K562 (cell line): ENCODE data around the gene SH3BP5L. TPM values are rescaled to one million over a fixed set of nuclear protein-coding genes. Genes with fewer than 3 reads are reported as not detected.
A peak's percentile ranks its signal among the peaks of the same experiment; 100 is the strongest.

Experiments
- FOXP1 ChIP-seq: sonication (generic); formaldehyde crosslinking; IDR thresholded peaks from 2 replicates; pipeline ENCODE4 v1.8.0; 2022; ENCODE audit warnings: mild to moderate bottlenecking, missing genetic modification reagents
- HNRNPUL1 ChIP-seq: fragments of 200-400 bp; formaldehyde crosslinking; IDR thresholded peaks from 2 replicates; pipeline ENCODE4 v1.6.1; 2017; ENCODE audit warnings: low read length
- MAFG ChIP-seq: fragments of 450-650 bp; conservative IDR thresholded peaks from 2 replicates; pipeline ENCODE4 v1.6.1; 2016; ENCODE audit warnings: missing genetic modification characterization, missing compliant biosample characterization
- MTA2 ChIP-seq: fragments of 450-650 bp; IDR thresholded peaks from 2 replicates; pipeline ENCODE4 v1.6.1; 2016; ENCODE audit warnings: low read depth
- MTA3 ChIP-seq: fragments of 450-650 bp; formaldehyde crosslinking; IDR thresholded peaks from 2 replicates; pipeline ENCODE4 v1.6.1; 2017; ENCODE audit warnings: mild to moderate bottlenecking, borderline replicate concordance
- MYC ChIP-seq, 2 experiments: fragments of 250-450 bp in 1 of 2; sonication (Bioruptor Pico) in 1 of 2; IDR thresholded peaks; 2 replicates each; pipeline versions ENCODE4 v1.5.1 to v1.6.1; 2012 to 2021; ENCODE audit warnings: low read depth in 2 of 2, borderline replicate concordance in 1 of 2, improper control_type of control experiment in 1 of 2, low read length in 1 of 2, mild to moderate bottlenecking in 1 of 2, moderate library complexity in 1 of 2
- TAF9B ChIP-seq: fragments of 450-650 bp; IDR thresholded peaks from 2 replicates; pipeline ENCODE4 v1.6.1; 2018; ENCODE audit warnings: mild to moderate bottlenecking; ENCODE audit not compliant: partially characterized antibody
- ZC3H4 ChIP-seq: sonication (generic); formaldehyde crosslinking; IDR thresholded peaks from 2 replicates; pipeline ENCODE4 v1.9.0; 2021; ENCODE audit warnings: missing genetic modification reagents, borderline replicate concordance
- ZNF134 ChIP-seq: fragments of 250-450 bp; sonication (Bioruptor Pico); conservative IDR thresholded peaks from 2 replicates; pipeline ENCODE4 v1.4.0; 2020
- ZNF507 ChIP-seq: conservative IDR thresholded peaks from 2 replicates; pipeline ENCODE4 v1.6.1; 2017; ENCODE audit warnings: missing genetic modification characterization, missing compliant biosample characterization
- ZZZ3 ChIP-seq: fragments of 450-650 bp; IDR thresholded peaks from 2 replicates; pipeline ENCODE4 v1.6.1; 2016; ENCODE audit warnings: antibody characterized with exemption, mild to moderate bottlenecking, moderate library complexity
- polyA plus RNA-seq, 8 experiments: library from polyadenylated mRNA; depleted of rRNA in 4 of 8; stranded (reverse) in 5 of 8; unstranded in 3 of 8; fragments of >200 nt; fragmentation: Nextera tagmentation in 2 of 8; fragmentation: Illumina TruSeq in 1 of 8; extraction: Ambion mirVana in 2 of 8; extraction: Trizol in 1 of 8; gene quantifications; 2 replicates each; pipeline versions ENCODE4 v1.2.1 to v1.2.3, GENCODE V29; 2011 to 2014; ENCODE audit warnings: inconsistent platforms in 1 of 8, missing spikeins in 1 of 8
- total RNA-seq, 7 experiments: library from RNA; depleted of rRNA in 6 of 7; stranded (reverse); fragments of >200 nt in 6 of 7; fragmentation: Illumina TruSeq in 2 of 7; extraction: Trizol in 2 of 7; gene quantifications; 2 replicates each; pipeline versions ENCODE4 v1.2.1 to v1.2.3, GENCODE V29; 2011 to 2021; ENCODE audit warnings: low replicate concordance in 1 of 7
- TF ChIP-seq, protein P1 (sequence below), 2 experiments: fragments of 450-650 bp in 1 of 2; IDR thresholded peaks; 2 replicates each; pipeline ENCODE4 v1.6.1; 2011 to 2017; ENCODE audit warnings: low read depth in 2 of 2, antibody characterized with exemption in 1 of 2, borderline replicate concordance in 1 of 2, low read length in 1 of 2, mild to moderate bottlenecking in 1 of 2, mixed read lengths in 1 of 2; ENCODE audit not compliant: control insufficient read depth in 1 of 2
- TF ChIP-seq, protein P2 (sequence below): fragments of 450-650 bp; formaldehyde crosslinking; conservative IDR thresholded peaks from 2 replicates; pipeline ENCODE4 v1.4.0; 2022; ENCODE audit warnings: mild to moderate bottlenecking, missing genetic modification characterization
- TF ChIP-seq, protein P3 (sequence below): fragments of 450-650 bp; IDR thresholded peaks from 2 replicates; pipeline ENCODE4 v1.6.1; 2016; ENCODE audit warnings: mild to moderate bottlenecking
- TF ChIP-seq, protein P4 (sequence below): fragments of 450-650 bp; conservative IDR thresholded peaks from 2 replicates; pipeline ENCODE4 v1.6.1; 2016; ENCODE audit warnings: missing genetic modification characterization, low read depth, mild to moderate bottlenecking, control low read depth, missing compliant biosample characterization

Gene SH3BP5L
- total and polyA plus RNA-seq, 9 of the 15 experiments (the other 6 are each of a cell fraction or from before 2014, with no cell fraction given), result 1.9 to 26.5 (median 15.8) TPM

DNA sequence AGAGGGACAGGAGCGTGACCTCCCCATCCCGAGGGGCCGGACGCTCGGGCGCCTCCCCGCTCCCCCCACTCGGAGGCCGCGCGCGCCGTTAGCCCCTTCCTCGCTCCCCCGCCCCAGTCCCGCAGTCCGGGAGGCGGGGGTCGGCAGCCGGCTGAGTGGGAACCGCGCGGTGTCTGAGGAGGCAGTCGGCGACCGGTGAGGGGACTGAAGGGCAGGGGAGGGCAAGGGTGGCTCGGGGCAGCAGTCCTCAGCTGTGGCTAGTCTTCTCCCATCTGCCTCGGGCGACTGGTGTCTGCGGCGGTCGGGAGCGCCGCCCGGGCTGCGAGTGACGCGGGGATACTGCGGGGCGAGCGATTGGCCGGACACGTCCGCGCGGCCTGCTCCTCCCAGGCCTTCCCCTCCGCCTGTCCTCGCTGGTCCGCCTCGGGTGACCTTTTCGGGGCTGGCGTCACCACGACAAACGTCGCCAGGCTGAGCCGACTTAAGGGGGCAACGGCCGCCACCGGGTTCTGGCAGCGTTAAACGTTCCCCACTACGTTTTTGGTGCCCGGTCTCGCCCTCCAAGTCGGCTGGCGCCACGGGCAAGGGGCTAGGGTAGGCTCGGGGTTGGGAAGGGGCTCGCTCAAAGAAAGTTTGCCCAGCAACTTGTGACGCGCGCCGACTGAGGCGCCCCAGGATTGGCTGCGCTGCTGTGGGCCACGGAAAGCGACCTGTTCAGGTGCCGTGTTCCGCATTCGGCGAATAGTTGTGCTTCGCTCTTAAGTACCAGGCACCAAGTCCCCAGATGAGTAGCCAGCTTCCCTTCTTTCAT, 12.8 kb upstream of the SH3BP5L start (continued):
- TF ChIP-seq, protein P1, sequence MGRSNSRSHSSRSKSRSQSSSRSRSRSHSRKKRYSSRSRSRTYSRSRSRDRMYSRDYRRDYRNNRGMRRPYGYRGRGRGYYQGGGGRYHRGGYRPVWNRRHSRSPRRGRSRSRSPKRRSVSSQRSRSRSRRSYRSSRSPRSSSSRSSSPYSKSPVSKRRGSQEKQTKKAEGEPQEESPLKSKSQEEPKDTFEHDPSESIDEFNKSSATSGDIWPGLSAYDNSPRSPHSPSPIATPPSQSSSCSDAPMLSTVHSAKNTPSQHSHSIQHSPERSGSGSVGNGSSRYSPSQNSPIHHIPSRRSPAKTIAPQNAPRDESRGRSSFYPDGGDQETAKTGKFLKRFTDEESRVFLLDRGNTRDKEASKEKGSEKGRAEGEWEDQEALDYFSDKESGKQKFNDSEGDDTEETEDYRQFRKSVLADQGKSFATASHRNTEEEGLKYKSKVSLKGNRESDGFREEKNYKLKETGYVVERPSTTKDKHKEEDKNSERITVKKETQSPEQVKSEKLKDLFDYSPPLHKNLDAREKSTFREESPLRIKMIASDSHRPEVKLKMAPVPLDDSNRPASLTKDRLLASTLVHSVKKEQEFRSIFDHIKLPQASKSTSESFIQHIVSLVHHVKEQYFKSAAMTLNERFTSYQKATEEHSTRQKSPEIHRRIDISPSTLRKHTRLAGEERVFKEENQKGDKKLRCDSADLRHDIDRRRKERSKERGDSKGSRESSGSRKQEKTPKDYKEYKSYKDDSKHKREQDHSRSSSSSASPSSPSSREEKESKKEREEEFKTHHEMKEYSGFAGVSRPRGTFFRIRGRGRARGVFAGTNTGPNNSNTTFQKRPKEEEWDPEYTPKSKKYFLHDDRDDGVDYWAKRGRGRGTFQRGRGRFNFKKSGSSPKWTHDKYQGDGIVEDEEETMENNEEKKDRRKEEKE (IDR thresholded peaks at IDR 0.05; ENCODE audit: borderline replicate concordance in 1 of 2, control insufficient read depth in 1 of 2, low read depth in 2 of 2, low read length in 1 of 2), result peak in 1 of 2 experiments; percentile 37; a peak in 1 of 4 replicates
- no peak for TF ChIP-seq ZNF507
- TF ChIP-seq ZNF134 (CRISPR knock-in tag), result peak; percentile 85
- TF ChIP-seq, protein P2, sequence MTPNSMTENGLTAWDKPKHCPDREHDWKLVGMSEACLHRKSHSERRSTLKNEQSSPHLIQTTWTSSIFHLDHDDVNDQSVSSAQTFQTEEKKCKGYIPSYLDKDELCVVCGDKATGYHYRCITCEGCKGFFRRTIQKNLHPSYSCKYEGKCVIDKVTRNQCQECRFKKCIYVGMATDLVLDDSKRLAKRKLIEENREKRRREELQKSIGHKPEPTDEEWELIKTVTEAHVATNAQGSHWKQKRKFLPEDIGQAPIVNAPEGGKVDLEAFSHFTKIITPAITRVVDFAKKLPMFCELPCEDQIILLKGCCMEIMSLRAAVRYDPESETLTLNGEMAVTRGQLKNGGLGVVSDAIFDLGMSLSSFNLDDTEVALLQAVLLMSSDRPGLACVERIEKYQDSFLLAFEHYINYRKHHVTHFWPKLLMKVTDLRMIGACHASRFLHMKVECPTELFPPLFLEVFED (CRISPR knock-in tag), result peak; percentile 87
- peak; percentile 98 for TF ChIP-seq FOXP1 (CRISPR knock-in tag)
- TF ChIP-seq MAFG, result no peak
- TF ChIP-seq MTA2, result no peak
- no peak for TF ChIP-seq HNRNPUL1
- TF ChIP-seq, protein P3, sequence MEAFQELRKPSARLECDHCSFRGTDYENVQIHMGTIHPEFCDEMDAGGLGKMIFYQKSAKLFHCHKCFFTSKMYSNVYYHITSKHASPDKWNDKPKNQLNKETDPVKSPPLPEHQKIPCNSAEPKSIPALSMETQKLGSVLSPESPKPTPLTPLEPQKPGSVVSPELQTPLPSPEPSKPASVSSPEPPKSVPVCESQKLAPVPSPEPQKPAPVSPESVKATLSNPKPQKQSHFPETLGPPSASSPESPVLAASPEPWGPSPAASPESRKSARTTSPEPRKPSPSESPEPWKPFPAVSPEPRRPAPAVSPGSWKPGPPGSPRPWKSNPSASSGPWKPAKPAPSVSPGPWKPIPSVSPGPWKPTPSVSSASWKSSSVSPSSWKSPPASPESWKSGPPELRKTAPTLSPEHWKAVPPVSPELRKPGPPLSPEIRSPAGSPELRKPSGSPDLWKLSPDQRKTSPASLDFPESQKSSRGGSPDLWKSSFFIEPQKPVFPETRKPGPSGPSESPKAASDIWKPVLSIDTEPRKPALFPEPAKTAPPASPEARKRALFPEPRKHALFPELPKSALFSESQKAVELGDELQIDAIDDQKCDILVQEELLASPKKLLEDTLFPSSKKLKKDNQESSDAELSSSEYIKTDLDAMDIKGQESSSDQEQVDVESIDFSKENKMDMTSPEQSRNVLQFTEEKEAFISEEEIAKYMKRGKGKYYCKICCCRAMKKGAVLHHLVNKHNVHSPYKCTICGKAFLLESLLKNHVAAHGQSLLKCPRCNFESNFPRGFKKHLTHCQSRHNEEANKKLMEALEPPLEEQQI, result no peak
- TF ChIP-seq ZZZ3, result no peak
- TF ChIP-seq, protein P4, sequence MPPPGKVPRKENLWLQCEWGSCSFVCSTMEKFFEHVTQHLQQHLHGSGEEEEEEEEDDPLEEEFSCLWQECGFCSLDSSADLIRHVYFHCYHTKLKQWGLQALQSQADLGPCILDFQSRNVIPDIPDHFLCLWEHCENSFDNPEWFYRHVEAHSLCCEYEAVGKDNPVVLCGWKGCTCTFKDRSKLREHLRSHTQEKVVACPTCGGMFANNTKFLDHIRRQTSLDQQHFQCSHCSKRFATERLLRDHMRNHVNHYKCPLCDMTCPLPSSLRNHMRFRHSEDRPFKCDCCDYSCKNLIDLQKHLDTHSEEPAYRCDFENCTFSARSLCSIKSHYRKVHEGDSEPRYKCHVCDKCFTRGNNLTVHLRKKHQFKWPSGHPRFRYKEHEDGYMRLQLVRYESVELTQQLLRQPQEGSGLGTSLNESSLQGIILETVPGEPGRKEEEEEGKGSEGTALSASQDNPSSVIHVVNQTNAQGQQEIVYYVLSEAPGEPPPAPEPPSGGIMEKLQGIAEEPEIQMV (tag), result 0 out of 2 replicates have a peak, but pooled peaks have one; percentile 19
- TF ChIP-seq TAF9B, result peak; percentile 86
- no peak; the same call in 1 of the 2 replicates for TF ChIP-seq MYC (IDR thresholded peaks at IDR 0.05; ENCODE audit: low read depth, low read length)
- peak; percentile 19; the same call in 1 of the 2 replicates for TF ChIP-seq MYC (CRISPR knock-in tag; IDR thresholded peaks at IDR 0.05; ENCODE audit: borderline replicate concordance, low read depth)
- TF ChIP-seq MTA3, result peak; percentile 87; the same call in 1 of the 2 replicates
- peak; percentile 89; the same call in 1 of the 2 replicates for TF ChIP-seq ZC3H4 (CRISPR knock-in tag)
